Measurements from ENCODE around the gene MYO15B. TPM values are rescaled to one million over a fixed set of nuclear protein-coding genes. Genes with fewer than 3 reads are reported as not detected.

MYO15B gene
- total RNA-seq, 3 donors from 2014 or later = 591 to 1,071 (median 660) TPM

DNA sequence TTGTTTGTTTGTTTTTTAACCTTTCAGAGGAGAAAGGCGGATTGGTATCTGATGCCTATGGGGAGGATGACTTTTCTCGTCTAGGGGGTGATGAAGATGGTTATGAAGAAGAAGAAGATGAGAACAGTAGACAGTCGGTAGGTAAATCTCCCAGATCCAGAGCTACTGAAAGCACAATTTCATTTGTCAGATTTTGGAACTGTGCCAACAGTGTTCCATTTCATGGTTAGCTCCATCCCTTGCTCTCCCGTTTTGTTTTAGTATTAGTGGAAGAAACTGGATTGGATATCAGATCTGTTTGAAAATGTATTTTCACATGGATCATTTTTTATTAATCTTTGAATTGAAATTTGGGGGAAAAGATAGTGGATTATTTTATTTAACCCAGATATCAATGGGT lies 80.9 kb downstream of the MYO15B start:
- intact Hi-C loops (cut with DNase I, micrococcal nuclease) = no loop called here
- Histone ChIP-seq H3K36me3 (ENCODE audit: low read depth) (no peaks in the 10 kb centered on the region), H3K4me3 (no peak overlapping the region), H3K9me3 (no peaks in the 10 kb centered on the region), H3K4me1 (ENCODE audit: low read depth) (peaks cover 22% of the 10 kb centered on the region)
- TF ChIP-seq, protein P1, sequence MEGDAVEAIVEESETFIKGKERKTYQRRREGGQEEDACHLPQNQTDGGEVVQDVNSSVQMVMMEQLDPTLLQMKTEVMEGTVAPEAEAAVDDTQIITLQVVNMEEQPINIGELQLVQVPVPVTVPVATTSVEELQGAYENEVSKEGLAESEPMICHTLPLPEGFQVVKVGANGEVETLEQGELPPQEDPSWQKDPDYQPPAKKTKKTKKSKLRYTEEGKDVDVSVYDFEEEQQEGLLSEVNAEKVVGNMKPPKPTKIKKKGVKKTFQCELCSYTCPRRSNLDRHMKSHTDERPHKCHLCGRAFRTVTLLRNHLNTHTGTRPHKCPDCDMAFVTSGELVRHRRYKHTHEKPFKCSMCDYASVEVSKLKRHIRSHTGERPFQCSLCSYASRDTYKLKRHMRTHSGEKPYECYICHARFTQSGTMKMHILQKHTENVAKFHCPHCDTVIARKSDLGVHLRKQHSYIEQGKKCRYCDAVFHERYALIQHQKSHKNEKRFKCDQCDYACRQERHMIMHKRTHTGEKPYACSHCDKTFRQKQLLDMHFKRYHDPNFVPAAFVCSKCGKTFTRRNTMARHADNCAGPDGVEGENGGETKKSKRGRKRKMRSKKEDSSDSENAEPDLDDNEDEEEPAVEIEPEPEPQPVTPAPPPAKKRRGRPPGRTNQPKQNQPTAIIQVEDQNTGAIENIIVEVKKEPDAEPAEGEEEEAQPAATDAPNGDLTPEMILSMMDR (IDR thresholded peaks at IDR 0.05) = no peak
- ATAC-seq = no peak
- DNase-seq = no peak

GRCh38 chr17:75670868-75671267 lies 83.3 kb downstream of the MYO15B start:
- no peak for ATAC-seq
- Histone ChIP-seq H3K4me1 (ENCODE audit: low read depth) (peaks cover 27% of the 10 kb centered on the region), H3K4me3 (no peak overlapping the region), H3K36me3 (ENCODE audit: low read depth) (no peaks in the 10 kb centered on the region), H3K9me3 (no peaks in the 10 kb centered on the region)
- DNase-seq = no peak
- intact Hi-C loops (cut with DNase I, micrococcal nuclease) = loop anchor here in 1 of 2 donors (5.0 kb wide), 1 partner anchor 81 kb away; no protein-coding TSS in a partner anchor
- TF ChIP-seq, protein P1 (IDR thresholded peaks at IDR 0.05) = no peak

DNA sequence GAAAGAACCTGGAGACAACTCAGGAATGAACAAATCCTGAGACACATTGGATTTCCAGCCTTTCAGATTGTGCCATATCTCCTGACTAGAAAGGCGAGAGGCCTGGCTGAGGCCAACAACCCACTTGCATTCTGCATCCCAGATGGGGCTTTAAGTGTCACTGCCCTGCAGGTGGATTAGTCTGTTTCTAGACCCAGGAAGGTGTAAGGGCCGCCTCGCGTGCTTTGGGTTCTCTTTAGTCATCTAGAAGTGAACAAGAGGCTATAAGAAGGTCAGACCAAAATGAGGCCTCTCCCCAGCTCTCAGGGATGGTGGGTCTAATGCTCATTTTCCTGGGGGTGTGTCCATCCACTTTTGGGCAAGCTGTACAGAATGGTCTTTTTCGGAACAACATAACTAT lies 84.4 kb downstream of the MYO15B start:
- TF ChIP-seq, protein P1 (IDR thresholded peaks at IDR 0.05) = no peak
- Histone ChIP-seq H3K4me3 (no peak overlapping the region), H3K4me1 (ENCODE audit: low read depth) (peaks cover 18% of the 10 kb centered on the region), H3K36me3 (ENCODE audit: low read depth) (no peaks in the 10 kb centered on the region), H3K9me3 (no peaks in the 10 kb centered on the region)
- DNase-seq (no peak), ATAC-seq (no peak)
- intact Hi-C loops (cut with DNase I, micrococcal nuclease) = loop anchor here in 1 of 2 donors (5.0 kb wide), 1 partner anchor 80 kb away; no protein-coding TSS in a partner anchor

DNA sequence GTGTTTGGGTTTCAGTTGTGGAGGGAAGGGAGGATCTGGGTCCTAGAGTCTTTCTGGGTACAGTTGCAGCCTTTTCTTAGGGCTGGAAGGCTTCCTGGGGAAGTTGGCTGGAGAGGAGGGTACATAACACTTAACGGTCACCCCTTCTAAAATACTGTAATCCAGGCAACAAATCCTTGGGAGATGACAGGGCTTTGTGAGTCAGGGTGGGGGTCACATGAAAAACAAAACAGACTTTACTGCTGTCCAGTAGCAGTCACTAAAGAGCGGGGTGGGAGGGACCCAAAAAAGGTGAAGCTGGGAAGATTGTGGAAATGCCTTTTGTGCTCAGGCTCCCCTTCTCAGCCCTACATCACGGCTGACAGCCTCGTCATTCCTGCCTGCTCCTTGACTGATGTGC lies 85.9 kb downstream of the MYO15B start:
- TF ChIP-seq, protein P1 (IDR thresholded peaks at IDR 0.05) = no peak
- no peaks in the 10 kb centered on the region for H3K36me3 ChIP-seq (ENCODE audit: low read depth)
- DNase-seq (no peak), ATAC-seq (no peak)
- H3K4me1 ChIP-seq (ENCODE audit: low read depth) = peaks cover 9% of the 10 kb centered on the region
- H3K9me3 ChIP-seq = no peaks in the 10 kb centered on the region
- H3K4me3 ChIP-seq = no peak overlapping the region
- intact Hi-C loops (cut with DNase I, micrococcal nuclease) = loop anchor here in 1 of 2 donors (5.0 kb wide), 1 partner anchor 79 kb away; no protein-coding TSS in a partner anchor

Other genes starting within 250 kb of the MYO15B start
- 100 to 1,000 TPM in 2 of 3 donors, 10 to 100 TPM in 1; 97.8 to 116 (median 102) TPM for gene GRB2, start 182.1 kb upstream of the MYO15B start, total RNA-seq
- 100 to 1,000 TPM in 2 of 3 donors, 10 to 100 TPM in 1; 73.5 to 114 (median 108) TPM for gene TMEM94, start 131.2 kb upstream of the MYO15B start, total RNA-seq
- 10 to 100 TPM; 27.8 to 44.5 (median 33.8) TPM for gene CASKIN2, start 72.3 kb upstream of the MYO15B start, total RNA-seq
- 10 to 100 TPM; 26.3 to 38.0 (median 28.7) TPM for gene TSEN54, start 71.3 kb upstream of the MYO15B start, total RNA-seq
- gene LLGL2, start 62.1 kb upstream of the MYO15B start, total RNA-seq = 100 to 1,000 TPM; 269 to 590 (median 405) TPM
- gene SMIM5, start 45.6 kb downstream of the MYO15B start, total RNA-seq = 10 to 100 TPM; 20.7 to 41.6 (median 27.5) TPM
- gene RECQL5, start 79.4 kb downstream of the MYO15B start, total RNA-seq = 10 to 100 TPM; 29.3 to 41.9 (median 30.1) TPM
- 10 to 100 TPM; 76.5 to 83.8 (median 76.9) TPM for gene SAP30BP, start 79.5 kb downstream of the MYO15B start, total RNA-seq
- gene ITGB4, start 133.7 kb downstream of the MYO15B start, total RNA-seq = 100 to 1,000 TPM; 153 to 307 (median 246) TPM
- 10 to 100 TPM in 2 of 3 donors, 1 to 10 TPM in 1; 7.1 to 18.2 (median 18.2) TPM for gene GALK1, start 177.4 kb downstream of the MYO15B start, total RNA-seq
- 10 to 100 TPM; 24.5 to 27.5 (median 25.7) TPM for gene UNK, start 197.0 kb downstream of the MYO15B start, total RNA-seq